Measurements from ENCODE around the gene RBPMS2. TPM values are rescaled to one million over a fixed set of nuclear protein-coding genes. Genes with fewer than 3 reads are reported as not detected.

The RBPMS2 gene
- total and polyA plus RNA-seq, 2 of the 8 experiments (the other 6 are each of a cell fraction or from before 2014, with no cell fraction given): 55.8 to 238 TPM

GRCh38 chr15:64762546-64762945, 12.8 kb downstream of the RBPMS2 start (continued):
- TF ChIP-seq CHD7 (IDR thresholded peaks at IDR 0.05; ENCODE audit: insufficient replicate concordance, low read length) (no peak), RBBP5 (IDR thresholded peaks at IDR 0.05; ENCODE audit: borderline replicate concordance, low read depth, low read length) (no peak), CHD1 (IDR thresholded peaks at IDR 0.05; ENCODE audit: low read depth, low read length) (no peak), SUZ12 (IDR thresholded peaks at IDR 0.05; ENCODE audit: low read length) (no peak), E2F6 (IDR thresholded peaks at IDR 0.05) (no peak), BRCA1 (IDR thresholded peaks at IDR 0.05; ENCODE audit: low read depth, low read length) (no peak), GABPA (IDR thresholded peaks at IDR 0.05; ENCODE audit: borderline replicate concordance, insufficient read depth, low read length) (no peak)

Measured in H1 (cell line).